Heart right ventricle (tissue), 16 donors: ENCODE data around the gene PTPRN2. TPM values are rescaled to one million over a fixed set of nuclear protein-coding genes. Genes with fewer than 3 reads are reported as not detected.

Experiments used
- ATAC-seq, 8 donors: fragments of 200-7000 bp; cut with Tn5 transposase; one replicate each; pipeline ENCODE4 v1.9.1; 2020; ENCODE audit warnings: mild to moderate bottlenecking in 8 of 8, moderate library complexity in 8 of 8, moderate number of reproducible peaks in 1 of 8
- DNase-seq, 2 donors: peaks; one replicate each; pipeline ENCODE4 v3.0.0-alpha.2; 2020
- H3K27ac ChIP-seq, 10 donors: fragments of 200-600 bp; sonication (generic) in 2 of 10; one replicate each; pipeline versions ENCODE4 v1.5.0 to v1.8.0; 2020 to 2022; ENCODE audit warnings: mild to moderate bottlenecking in 3 of 10
- H3K27me3 ChIP-seq, 7 donors: fragments of 200-600 bp; one replicate each; pipeline ENCODE4 v1.8.0; 2021 to 2022; ENCODE audit warnings: mild to moderate bottlenecking in 2 of 7
- H3K36me3 ChIP-seq, 9 donors: fragments of 200-600 bp; sonication (generic) in 1 of 9; one replicate each; pipeline versions ENCODE4 v1.5.0 to v1.8.0; 2020 to 2022; ENCODE audit warnings: mild to moderate bottlenecking in 2 of 9
- H3K4me1 ChIP-seq, 9 donors: fragments of 200-600 bp; sonication (generic) in 1 of 9; one replicate each; pipeline versions ENCODE4 v1.5.0 to v1.8.0; 2020 to 2022; ENCODE audit warnings: mild to moderate bottlenecking in 4 of 9
- H3K4me3 ChIP-seq, 10 donors: fragments of 200-600 bp; sonication (generic) in 2 of 10; one replicate each; pipeline versions ENCODE4 v1.5.0 to v1.8.0; 2020 to 2022; ENCODE audit warnings: mild to moderate bottlenecking in 7 of 10, moderate library complexity in 2 of 10
- H3K9me3 ChIP-seq, 11 donors: fragments of 200-600 bp in 10 of 11; sonication (generic) in 2 of 11; one replicate each; pipeline versions ENCODE4 v1.5.0 to v1.8.0; 2013 to 2022; ENCODE audit warnings: mild to moderate bottlenecking in 2 of 11, control low read depth in 1 of 11, moderate library complexity in 1 of 11
- CTCF ChIP-seq, 9 donors: fragments of 200-600 bp; sonication (generic) in 2 of 9; IDR thresholded peaks; one replicate each; pipeline versions ENCODE4 v1.5.0 to v1.8.0; 2021 to 2022; ENCODE audit warnings: antibody characterized with exemption in 9 of 9, mild to moderate bottlenecking in 5 of 9, moderate library complexity in 1 of 9
- WGBS, 2 donors: extraction: QIAGEN DNeasy Blood & Tissue Kit; methylation state at CpG; one replicate each; pipeline ENCODE4 v1.1.7; 2013; ENCODE audit warnings: inconsistent platforms in 1 of 2; 5-methylcytosine and 5-hydroxymethylcytosine counted together
- intact Hi-C, 10 donors: fragments of 100-400 bp; cut with DNase I; formaldehyde crosslinking; loops; one replicate each; pipeline versions ENCODE4 v1.11.1 to v1.14.2; 2022
- polyA plus RNA-seq, 2 donors: library from polyadenylated mRNA; stranded (reverse); fragments of 200-250 nt; gene quantifications; one replicate each; pipeline ENCODE4 v1.2.3, GENCODE V29; 2013
- total RNA-seq, 10 donors: library from RNA; stranded (reverse); fragmentation: NEBNext Ultra II Directional in 3 of 10; extraction: Animal tissue kit (Norgen Biotek cat#: 25700) in 3 of 10; gene quantifications; one replicate each; pipeline versions ENCODE4 v1.2.1 to v1.2.4, GENCODE V29; 2021 to 2023
- donor health status: Arrhythmogenic right ventricular cardiomyopathy.
- donor health status: ischemic (EF 13 %, LVEDD 7.1; RV severe dilation, severe dysfunction).
- donor health status: healthy with polysubstance abuse.
- donor health status: DM: no; HTN: yes; CAD: no.
- donor health status: DM: no; HTN: no; CAD: no.
- donor health status: ischemic (EF 25% LVEDD 6.9; RV normal size, moderate dysfunction).
- donor health status: ischemic (EF 25% LVEDD 5.7; RV mildly dilated, moderate dysfunction).
- donor health status: healthy.
- donor health status: DM: yes; HTN: yes; CAD: no.
- donor health status: Ischemic cardiomyopathy.
- donor health status: ischemic (EF 35%, LVEDD 5.7; RV mildly dilated, moderate dysfunction).
- donor health status: nonischemic (EF 11% LVEDD 7.7; RV severe dilation, severe dysfunction).
- donor health status: DM: yes; HTN: yes; CAD: no.
- donor health status: PGD.
- donor health status: ischemic (EF 29% LVEDD 5.4; RV normal size, mild dysfunction).
- donor health status: nonischemic (EF 23%, LVEDD 6.1; RV moderate dilation, normal function).

The PTPRN2 gene
- total and polyA plus RNA-seq, 12 donors, result 0.82 to 1.8 (median 1.3) TPM

DNA sequence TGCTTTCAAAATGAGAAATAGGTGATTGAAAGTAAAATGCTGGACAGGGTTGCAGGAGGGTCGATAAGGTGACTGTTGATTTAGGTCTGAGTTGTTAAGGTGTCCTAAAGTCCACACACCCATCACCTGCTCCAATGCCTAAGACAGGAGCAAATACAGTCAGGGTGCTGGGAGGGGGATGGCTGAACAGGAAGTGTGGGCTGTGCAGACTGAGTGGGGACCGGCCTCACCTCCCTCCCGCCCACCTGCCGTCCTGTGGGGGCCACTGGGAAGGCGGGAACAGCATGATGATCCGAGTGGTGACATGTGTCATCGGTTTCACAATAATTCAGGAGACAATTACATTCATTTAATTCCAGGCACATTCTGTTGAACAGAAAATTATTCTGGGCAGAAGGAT, 990.1 kb downstream of the PTPRN2 start:
- Histone ChIP-seq H3K9me3 (no peaks in the 10 kb centered on the region), H3K27me3 (peaks cover 0 to 8% (median 0%) of the 10 kb centered on the region in 7 donors), H3K36me3 (no peaks in the 10 kb centered on the region), H3K4me1 (no peaks in the 10 kb centered on the region), H3K27ac (no peak overlapping the region), H3K4me3 (no peak overlapping the region)
- DNase-seq, result no peak
- intact Hi-C loops, result no loop called here
- no peak for ATAC-seq
- WGBS, 2 donors, result 55 to 58% methylated on average over 7 of the region's 7 CpGs
- TF ChIP-seq CTCF (IDR thresholded peaks at IDR 0.05), result no peak

GRCh38 chr7:157596881-157597280, 990.7 kb downstream of the PTPRN2 start:
- Histone ChIP-seq H3K27ac (no peak overlapping the region), H3K4me3 (no peak overlapping the region), H3K27me3 (peaks cover 0 to 8% (median 0%) of the 10 kb centered on the region in 7 donors), H3K36me3 (no peaks in the 10 kb centered on the region), H3K9me3 (no peaks in the 10 kb centered on the region), H3K4me1 (no peaks in the 10 kb centered on the region)
- 66 to 70% methylated on average over 15 of the region's 15 CpGs for WGBS, 2 donors
- intact Hi-C loops, result no loop called here
- ATAC-seq (no peak), DNase-seq (no peak)
- TF ChIP-seq CTCF (IDR thresholded peaks at IDR 0.05), result no peak

DNA sequence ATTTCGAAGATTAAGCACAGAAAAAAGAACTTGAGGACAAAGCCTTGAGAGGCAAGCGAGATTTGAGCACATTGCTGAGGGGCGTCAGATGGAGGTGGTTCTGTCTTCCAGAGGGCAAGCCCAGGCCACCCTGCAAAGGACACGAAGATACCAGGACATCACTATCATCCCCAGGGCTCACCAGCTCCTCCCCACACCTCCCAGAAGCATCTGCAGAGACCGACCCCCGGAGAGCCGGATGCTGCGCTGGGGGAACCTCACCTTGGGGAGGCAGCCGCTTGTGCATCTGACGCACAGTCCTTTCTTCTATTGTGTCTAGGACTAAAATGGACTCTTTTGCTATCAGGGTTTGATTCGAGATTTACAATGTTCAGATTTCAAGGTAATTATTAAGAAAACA, 991.2 kb downstream of the PTPRN2 start:
- no peak for DNase-seq
- Histone ChIP-seq H3K9me3 (no peaks in the 10 kb centered on the region), H3K4me3 (no peak overlapping the region), H3K36me3 (no peaks in the 10 kb centered on the region), H3K27ac (no peak overlapping the region), H3K27me3 (peaks cover 0 to 12% (median 0%) of the 10 kb centered on the region in 7 donors), H3K4me1 (no peaks in the 10 kb centered on the region)
- 79 to 82% methylated on average over 11 of the region's 11 CpGs for WGBS, 2 donors
- TF ChIP-seq CTCF (IDR thresholded peaks at IDR 0.05), result no peak
- intact Hi-C loops, result no loop called here
- no peak for ATAC-seq

- Histone ChIP-seq H3K4me3 (no peak overlapping the region), H3K4me1 (no peaks in the 10 kb centered on the region), H3K27ac (no peak overlapping the region), H3K36me3 (no peaks in the 10 kb centered on the region), H3K27me3 (peaks cover 0 to 15% (median 0%) of the 10 kb centered on the region in 7 donors), H3K9me3 (no peaks in the 10 kb centered on the region)
- TF ChIP-seq CTCF (IDR thresholded peaks at IDR 0.05), result no peak
- intact Hi-C loops, result no loop called here
- ATAC-seq, result no peak
- no peak for DNase-seq
- WGBS, 2 donors, result 82 to 86% methylated on average over 11 of the region's 11 CpGs
These were observed 991.6 kb downstream of the PTPRN2 start for GRCh38 chr7:157596026-157596425.
